Spleen (tissue), 11 donors: ENCODE data around the gene PRELID3B. TPM values are rescaled to one million over a fixed set of nuclear protein-coding genes. Genes with fewer than 3 reads are reported as not detected.

Experiments used
- DNase-seq: peaks from one replicate; pipeline ENCODE4 v3.0.0-alpha.2; 2020
- H3K27ac ChIP-seq, 8 donors: fragments of 200-600 bp; sonication (generic) in 7 of 8; 1 replicate in 4 of 8; 2 replicates in 4 of 8; pipeline versions ENCODE4 v1.5.0 to v1.8.0; 2016 to 2021; ENCODE audit warnings: inconsistent platforms in 4 of 8, mild to moderate bottlenecking in 4 of 8, moderate library complexity in 1 of 8
- H3K27me3 ChIP-seq, 7 donors: fragments of 200-600 bp; sonication (generic) in 6 of 7; replicated peaks in 1 of 7; 1 replicate in 4 of 7; 2 replicates in 3 of 7; pipeline versions ENCODE4 v1.5.0 to v1.8.0; 2016 to 2021; ENCODE audit warnings: inconsistent platforms in 3 of 7, mild to moderate bottlenecking in 1 of 7
- H3K36me3 ChIP-seq, 6 donors: fragments of 200-600 bp; sonication (generic) in 5 of 6; 1 replicate in 4 of 6; 2 replicates in 2 of 6; pipeline versions ENCODE4 v1.5.0 to v1.8.0; 2016 to 2021; ENCODE audit warnings: inconsistent platforms in 2 of 6
- H3K4me1 ChIP-seq, 6 donors: fragments of 200-600 bp; sonication (generic) in 5 of 6; 1 replicate in 3 of 6; 2 replicates in 3 of 6; pipeline versions ENCODE4 v1.5.0 to v1.8.0; 2016 to 2021; ENCODE audit warnings: inconsistent platforms in 3 of 6
- H3K4me3 ChIP-seq, 8 donors: fragments of 200-600 bp; sonication (generic) in 7 of 8; 1 replicate in 4 of 8; 2 replicates in 4 of 8; pipeline versions ENCODE4 v1.5.0 to v1.8.0; 2016 to 2021; ENCODE audit warnings: inconsistent platforms in 4 of 8, mild to moderate bottlenecking in 4 of 8, moderate library complexity in 2 of 8
- H3K9me3 ChIP-seq, 8 donors: fragments of 200-600 bp; sonication (generic) in 7 of 8; 1 replicate in 4 of 8; 2 replicates in 4 of 8; pipeline versions ENCODE4 v1.5.0 to v1.8.0; 2016 to 2021; ENCODE audit warnings: inconsistent platforms in 4 of 8
- CTCF ChIP-seq, 11 experiments: fragments of 200-600 bp in 7 of 11; fragments of 450-650 bp in 4 of 11; sonication (generic) in 4 of 11; IDR thresholded peaks in 8 of 11; conservative IDR thresholded peaks in 3 of 11; 1 replicate in 7 of 11; 2 replicates in 4 of 11; pipeline versions ENCODE4 v1.4.0 to v1.8.0; 2016 to 2021; ENCODE audit warnings: antibody characterized with exemption in 11 of 11, inconsistent platforms in 4 of 11, mild to moderate bottlenecking in 1 of 11
- POLR2A ChIP-seq, 3 donors: fragments of 450-650 bp; IDR thresholded peaks; one replicate each; pipeline ENCODE4 v1.5.1; 2017; ENCODE audit warnings: antibody characterized with exemption in 3 of 3, mild to moderate bottlenecking in 1 of 3
- POLR2AphosphoS5 ChIP-seq, 3 donors: sonication (generic); formaldehyde crosslinking; IDR thresholded peaks; one replicate each; pipeline ENCODE4 v1.5.1; 2017; ENCODE audit warnings: antibody characterized with exemption in 3 of 3
- WGBS, 5 donors: extraction: QIAGEN DNeasy Blood & Tissue Kit in 3 of 5; methylation state at CpG; one replicate each; pipeline versions ENCODE4 v1.1.5 to v1.1.7; 2013 to 2018; 5-methylcytosine and 5-hydroxymethylcytosine counted together
- intact Hi-C: fragments of 100-400 bp; cut with DNase I; formaldehyde crosslinking; loops from one replicate; pipeline ENCODE4 v1.15.0; 2023; ENCODE audit warnings: low total_unique reads
- polyA plus RNA-seq, 3 donors: library from polyadenylated mRNA; stranded (reverse); fragments of 200-250 nt; gene quantifications; one replicate each; pipeline ENCODE4 v1.2.1, GENCODE V29; 2013
- total RNA-seq, 7 donors: library from RNA; depleted of rRNA in 3 of 7; stranded (reverse); fragments of >200 nt in 3 of 7; fragmentation: NEBNext Ultra II Directional in 4 of 7; extraction: Animal tissue kit (Norgen Biotek cat#: 25700) in 4 of 7; gene quantifications; one replicate each; pipeline versions ENCODE4 v1.1.0 to v1.2.1, GENCODE V29; 2016 to 2021
- donor health status: healthy with polysubstance abuse.
- donor health status: DM: no; HTN: no; CAD: no; lungs with moderate emphysema.
- donor health status: DM: no; HTN: no; CAD: no.
- donor health status: Bipolar disorder and iron deficiency.
- donor health status: healthy.
- donor health status: DM: no; HTN: no; CAD: no.
- donor health status: DM: yes; HTN: yes; CAD: no.

Gene PRELID3B
- total and polyA plus RNA-seq, 10 donors: 20.6 to 46.8 (median 40.5) TPM

- Histone ChIP-seq H3K4me3 (no peak overlapping the region), H3K27me3 (no peaks in the 10 kb centered on the region), H3K27ac (no peak overlapping the region), H3K9me3 (no peaks in the 10 kb centered on the region), H3K4me1 (peaks cover 28 to 65% (median 44%) of the 10 kb centered on the region in 6 donors), H3K36me3 (peaks cover 7 to 67% (median 53%) of the 10 kb centered on the region in 6 donors)
- TF ChIP-seq CTCF (IDR thresholded peaks at IDR 0.05 in 8 of 11, conservative IDR thresholded peaks at IDR 0.05 in 3 of 11) (no peak), POLR2A (IDR thresholded peaks at IDR 0.05) (no peak), POLR2AphosphoS5 (IDR thresholded peaks at IDR 0.05) (no peak)
- DNase-seq: no peak
- 88 to 100% (median 95%) methylated on average over 2 of the region's 2 CpGs for WGBS, 5 donors
- intact Hi-C loops: loop anchor here (10.0 kb wide), 1 partner anchor 49 kb away; the partner anchor contains the start of gene NELFCD
These were observed 8.9 kb downstream of the PRELID3B start for GRCh38 chr20:59033616-59034165.

- DNase-seq: no peak
- H3K4me1 ChIP-seq: peaks cover 31 to 65% (median 45%) of the 10 kb centered on the region in 6 donors
- 96 to 100% (median 98%) methylated on average over 1 of the region's 1 CpG for WGBS, 5 donors
- intact Hi-C loops: loop anchor here (10.0 kb wide), 1 partner anchor 48 kb away; the partner anchor contains the start of gene NELFCD
- H3K27me3 ChIP-seq: no peaks in the 10 kb centered on the region
- H3K27ac ChIP-seq: peak overlapping the region in 7 of 8 donors; percentile 89 to 96 (median 91)
- H3K4me3 ChIP-seq: peak overlapping the region in 7 of 8 donors; percentile 62 to 97 (median 85)
- H3K36me3 ChIP-seq: peaks cover 7 to 70% (median 54%) of the 10 kb centered on the region in 6 donors
- H3K9me3 ChIP-seq: no peaks in the 10 kb centered on the region
- TF ChIP-seq POLR2A (IDR thresholded peaks at IDR 0.05): no peak
- no peak for TF ChIP-seq CTCF (IDR thresholded peaks at IDR 0.05 in 8 of 11, conservative IDR thresholded peaks at IDR 0.05 in 3 of 11)
- TF ChIP-seq POLR2AphosphoS5 (IDR thresholded peaks at IDR 0.05): no peak
These were observed 9.5 kb downstream of the PRELID3B start for GRCh38 chr20:59033093-59033492.

- Histone ChIP-seq H3K27ac (peak overlapping the region; percentile 36 to 96 (median 91)), H3K36me3 (peaks cover 7 to 70% (median 53%) of the 10 kb centered on the region in 6 donors), H3K4me3 (peak overlapping the region; percentile 62 to 97 (median 86)), H3K9me3 (no peaks in the 10 kb centered on the region), H3K4me1 (peaks cover 31 to 65% (median 49%) of the 10 kb centered on the region in 6 donors), H3K27me3 (no peaks in the 10 kb centered on the region)
- DNase-seq: no peak
- TF ChIP-seq CTCF (IDR thresholded peaks at IDR 0.05 in 8 of 11, conservative IDR thresholded peaks at IDR 0.05 in 3 of 11) (peak in 4 of 11 experiments; percentile 10 to 21 (median 13)), POLR2A (IDR thresholded peaks at IDR 0.05) (no peak)
- intact Hi-C loops: loop anchor here (10.0 kb wide), 1 partner anchor 48 kb away; the partner anchor contains the start of gene NELFCD
- 2 to 7% (median 3%) methylated on average over 12 to 13 of the region's 13 CpGs for WGBS, 5 donors
These were observed 9.9 kb downstream of the PRELID3B start for GRCh38 chr20:59032713-59033059.

GRCh38 chr20:59032023-59032712 lies 10.4 kb downstream of the PRELID3B start, which contains the start of gene ATP5F1E:
Gene ATP5F1E, minus strand, starts transcription at chr20:59032335. Its CDS starts 84 bp downstream, at chr20:59032251.
- Histone ChIP-seq H3K4me3 (peak within 1 kb of the TSS; percentile 62 to 97 (median 86)), H3K27me3 (no peaks in the 10 kb centered on the region), H3K36me3 (peaks cover 7 to 70% (median 52%) of the 10 kb centered on the region in 6 donors), H3K4me1 (peaks cover 31 to 65% (median 54%) of the 10 kb centered on the region in 6 donors), H3K9me3 (no peaks in the 10 kb centered on the region), H3K27ac (peak within 1 kb of the TSS; percentile 89 to 96 (median 92))
- WGBS, 5 donors: 0 to 1% (median 0%) methylated on average over 44 to 86 of the region's 86 CpGs
- DNase-seq: peak; percentile 98
- intact Hi-C loops: loop anchor here (10.0 kb wide), 1 partner anchor 47 kb away; the partner anchor contains the start of gene NELFCD
- TF ChIP-seq POLR2A (IDR thresholded peaks at IDR 0.05): peak; percentile 72 to 90 (median 85)
- no peak for TF ChIP-seq CTCF (IDR thresholded peaks at IDR 0.05 in 8 of 11, conservative IDR thresholded peaks at IDR 0.05 in 3 of 11)
- peak; percentile 98 to 99 (median 98) for TF ChIP-seq POLR2AphosphoS5 (IDR thresholded peaks at IDR 0.05)
